HG02798 (cell line): Measurements from ENCODE around the gene ADK.

Experiments used
- ATAC-seq: cut with Tn5 transposase; IDR thresholded peaks from one replicate; pipeline ENCODE4 v1.9.1; 2021; ENCODE audit warnings: mild to moderate bottlenecking; ENCODE audit not compliant: unreplicated experiment, poor library complexity

The ADK gene

GRCh38 chr10:74684462-74684861, 533.4 kb downstream of the ADK start:
- no peak for ATAC-seq

- no peak for ATAC-seq
Measured at GRCh38 chr10:74685564-74685963, 534.5 kb downstream of the ADK start.

DNA sequence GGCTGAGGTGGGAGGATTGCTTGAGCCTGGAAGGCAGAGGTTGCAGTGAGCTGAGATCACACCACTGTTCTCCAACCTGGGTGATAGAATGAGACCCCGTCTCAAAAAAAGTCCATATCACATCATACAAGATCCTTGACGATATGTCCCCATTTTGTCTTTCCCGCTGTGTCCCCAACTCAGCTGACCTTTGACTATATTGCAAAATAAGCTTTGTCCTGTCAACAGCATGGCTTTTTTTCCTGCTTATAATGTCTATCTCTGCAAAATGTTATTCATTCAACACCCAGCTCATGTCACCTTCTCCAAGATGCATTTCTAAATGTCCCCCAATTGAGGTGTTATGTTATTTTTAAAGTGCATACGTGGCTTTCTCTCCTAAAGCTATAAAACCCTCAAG, 539.4 kb downstream of the ADK start:
- ATAC-seq: no peak

- no peak for ATAC-seq
Measured at GRCh38 chr10:74691164-74691563, 540.1 kb downstream of the ADK start.

DNA sequence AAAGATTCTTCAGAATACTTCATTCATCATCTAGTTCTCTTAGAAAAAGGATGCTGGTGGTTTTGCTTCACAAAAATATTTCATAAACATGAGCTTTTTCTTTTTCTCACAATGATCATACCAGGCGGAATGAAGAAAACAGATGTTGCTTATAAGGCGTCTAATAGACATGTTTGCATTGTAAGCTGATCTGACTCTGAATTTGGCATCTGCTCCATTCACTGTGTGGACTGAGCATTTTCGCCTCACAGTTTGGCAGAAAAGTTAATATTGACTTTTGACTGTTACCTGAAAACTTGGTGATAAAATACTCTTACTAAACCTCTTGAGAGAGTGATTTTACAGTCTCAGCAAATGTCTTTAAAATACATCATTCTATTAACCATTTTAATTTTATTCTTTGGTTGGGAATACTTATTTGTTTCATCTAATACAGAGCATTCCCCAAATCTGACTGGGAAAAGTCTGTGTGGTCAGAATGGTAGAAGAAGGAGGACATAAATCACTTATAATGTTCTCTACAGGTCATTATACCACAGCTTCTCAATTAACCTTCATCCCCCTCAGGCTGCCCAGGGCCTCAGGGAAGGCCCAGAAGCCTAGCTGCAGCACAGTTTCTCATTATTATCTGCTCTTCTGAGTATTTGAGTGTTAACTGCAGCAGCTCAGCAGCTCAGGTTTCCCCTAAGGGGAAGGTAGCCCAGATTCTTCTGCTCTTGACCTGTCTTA, 553.8 kb downstream of the ADK start:
- ATAC-seq: no peak

GRCh38 chr10:74705358-74705980, 554.4 kb downstream of the ADK start:
- no peak for ATAC-seq

- no peak for ATAC-seq
Measured at GRCh38 chr10:74706966-74707365, 555.9 kb downstream of the ADK start.

DNA sequence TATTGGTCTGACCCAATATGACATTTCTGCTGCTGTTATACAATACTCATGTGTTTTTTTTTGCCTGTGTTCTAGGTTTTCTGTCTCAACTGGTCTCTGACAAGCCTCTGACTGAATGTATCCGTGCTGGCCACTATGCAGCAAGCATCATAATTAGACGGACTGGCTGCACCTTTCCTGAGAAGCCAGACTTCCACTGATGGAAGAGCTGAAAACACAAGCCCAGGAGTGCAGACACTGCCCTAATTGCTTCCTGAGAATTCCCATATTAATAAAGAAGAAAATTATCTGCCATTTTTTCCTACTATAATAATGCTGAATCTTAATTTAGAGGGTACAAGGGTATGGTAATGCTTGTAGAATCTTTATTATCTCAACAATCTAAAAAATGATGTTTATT, 557.2 kb downstream of the ADK start:
- no peak for ATAC-seq

DNA sequence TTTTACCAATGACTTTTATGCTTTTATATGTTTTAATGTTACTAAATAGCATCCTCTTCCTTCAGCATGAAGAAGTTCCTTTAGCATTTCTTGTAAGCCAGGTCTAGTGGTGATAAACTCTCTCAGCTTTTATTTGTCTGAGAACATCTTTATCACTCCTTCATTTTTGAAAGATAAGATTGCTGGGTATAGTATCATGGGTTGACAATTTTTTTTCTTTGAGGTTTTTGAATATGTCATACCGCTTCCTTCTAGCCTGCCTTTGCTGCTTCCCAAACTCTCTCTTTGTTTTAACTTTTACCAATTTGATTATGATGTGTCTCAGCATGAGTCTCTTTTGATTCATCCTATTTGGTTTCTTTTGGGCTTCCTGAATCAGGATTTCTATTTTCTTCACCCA, 567.2 kb downstream of the ADK start:
- ATAC-seq: no peak

DNA sequence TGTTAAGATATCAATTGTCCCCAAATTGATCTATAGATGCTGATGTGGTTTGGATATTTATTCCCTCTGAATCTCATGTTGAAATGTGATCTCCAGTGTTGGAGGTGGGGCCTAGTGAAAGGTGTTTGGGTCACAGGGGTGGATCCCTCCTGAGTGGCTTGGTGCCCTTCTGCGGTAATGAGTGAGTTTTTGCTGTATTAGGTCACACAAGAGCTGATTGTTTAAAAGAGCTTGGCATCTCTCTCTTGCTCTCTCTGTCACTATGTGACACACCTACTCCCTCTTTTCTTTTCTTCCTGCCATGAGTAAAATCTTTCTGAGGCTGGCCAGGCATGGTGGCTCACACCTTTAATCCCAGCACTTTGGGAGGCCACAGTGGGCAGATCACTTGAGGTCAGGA, 577.2 kb downstream of the ADK start:
- ATAC-seq: no peak

- ATAC-seq: no peak
Measured at GRCh38 chr10:74730246-74730645, 579.2 kb downstream of the ADK start.

DNA sequence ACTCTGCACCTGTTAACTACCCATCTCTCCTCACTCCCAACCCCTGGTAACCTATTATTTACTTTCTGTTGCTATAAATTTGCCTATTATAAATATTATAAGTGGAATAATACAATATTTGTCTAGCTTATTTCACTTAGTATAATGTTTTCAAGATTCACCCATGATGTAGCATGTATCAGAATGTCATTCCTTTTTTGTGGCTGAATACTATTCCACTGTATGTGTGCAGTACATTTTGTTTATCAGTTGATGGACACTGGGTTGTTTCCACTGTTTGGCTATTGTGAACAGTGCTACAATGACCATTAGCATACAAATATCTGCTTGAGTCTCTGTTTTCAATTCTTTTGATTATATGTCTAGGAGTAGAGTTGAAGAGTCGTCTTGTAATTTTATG, 582.6 kb downstream of the ADK start:
- ATAC-seq: no peak

GRCh38 chr10:74736029-74736428, 585.0 kb downstream of the ADK start:
- no peak for ATAC-seq

- peak; percentile 47 for ATAC-seq
Measured at GRCh38 chr10:74738052-74738451, 587.0 kb downstream of the ADK start.

- no peak for ATAC-seq
Measured at GRCh38 chr10:74738542-74738941, 587.5 kb downstream of the ADK start.

DNA sequence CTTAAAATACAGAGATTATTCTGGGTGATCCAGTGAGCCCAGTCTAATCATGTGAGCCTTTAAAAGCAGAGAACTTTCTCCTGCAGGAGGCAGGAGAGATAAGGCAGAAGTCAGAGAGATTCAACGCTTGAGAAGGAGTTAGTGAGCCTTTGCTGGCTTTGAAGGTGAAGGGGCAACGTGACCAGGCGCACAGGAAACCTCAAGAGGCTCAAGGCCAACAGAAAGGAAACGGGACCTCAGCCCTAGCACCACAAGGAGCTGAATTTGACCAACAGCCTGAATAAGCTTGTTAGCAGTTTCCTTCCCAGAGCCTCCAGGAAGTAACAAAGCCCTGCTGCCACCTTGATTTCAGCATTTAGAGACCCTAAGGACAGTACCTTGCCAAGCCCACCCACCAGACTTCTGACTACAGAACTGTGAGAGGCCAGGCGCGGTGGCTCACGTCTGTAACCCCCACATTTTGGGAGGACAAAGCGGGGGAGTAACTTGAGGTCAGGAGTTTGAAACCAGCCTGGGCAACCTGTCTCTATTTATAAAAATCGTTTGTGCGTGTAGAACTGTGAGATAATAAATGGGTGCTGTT, 588.1 kb downstream of the ADK start:
- ATAC-seq: peak; percentile 79

DNA sequence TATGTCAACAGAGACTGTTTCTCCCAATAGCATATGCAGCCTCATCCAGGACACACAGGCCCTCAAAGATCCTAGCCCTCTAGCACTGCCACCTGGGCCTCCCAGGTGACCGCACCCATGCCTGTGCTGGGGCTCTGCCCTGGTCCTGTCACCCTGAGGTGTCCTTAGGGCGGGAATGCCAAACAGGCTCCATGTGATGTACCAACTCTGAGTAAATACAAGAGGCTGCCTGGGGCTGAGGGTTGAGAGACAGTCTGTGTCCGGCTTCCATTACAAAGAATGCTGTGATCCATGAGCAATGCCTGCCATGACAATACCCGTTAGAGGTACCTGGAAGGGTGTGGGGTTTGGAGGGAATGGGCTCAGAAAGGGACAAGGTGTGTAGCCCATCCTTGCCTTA, 592.4 kb downstream of the ADK start:
- ATAC-seq: no peak

GRCh38 chr10:74745449-74745848, 594.4 kb downstream of the ADK start:
- no peak for ATAC-seq

DNA sequence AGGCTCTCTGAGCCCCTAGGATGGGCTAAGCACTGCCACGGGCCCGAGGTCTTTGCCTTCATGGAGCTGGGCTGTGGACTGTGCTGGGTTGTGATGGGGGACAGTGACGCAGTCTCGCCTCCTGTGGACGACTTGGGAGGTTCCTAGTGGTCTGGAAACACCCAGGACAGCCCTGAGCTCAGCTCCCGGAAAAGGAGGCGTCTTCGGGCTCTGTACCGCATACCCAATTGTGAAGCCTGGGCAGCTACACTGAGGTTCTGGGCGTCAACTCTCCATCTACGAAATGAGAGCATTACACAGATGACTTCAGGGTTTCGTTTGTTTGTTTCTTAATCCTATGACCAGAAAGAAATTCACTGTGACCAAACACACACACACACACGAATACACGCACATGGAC, 595.8 kb downstream of the ADK start:
- ATAC-seq: no peak

- ATAC-seq: no peak
Measured at GRCh38 chr10:74748468-74749031, 597.5 kb downstream of the ADK start.

DNA sequence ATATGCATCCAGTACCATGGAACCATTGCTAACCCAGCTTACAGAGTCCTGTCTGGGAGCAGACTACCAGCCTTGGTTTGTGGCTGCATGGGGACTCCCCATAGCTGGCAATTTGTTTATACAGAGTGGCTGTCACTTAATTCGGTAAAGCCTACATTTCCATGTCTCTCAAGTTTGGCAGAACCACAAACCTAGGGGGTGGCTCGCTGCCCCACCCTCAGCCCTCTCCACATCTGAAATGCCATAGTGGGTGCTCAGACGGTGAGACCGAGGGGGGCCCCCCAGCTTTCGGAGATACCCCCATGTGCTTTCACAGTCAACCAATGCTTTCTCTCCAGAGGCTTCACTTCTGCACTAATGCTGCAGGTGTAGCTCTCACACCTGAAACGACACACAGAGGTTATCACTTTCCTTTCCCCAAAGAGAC, 599.8 kb downstream of the ADK start:
- ATAC-seq: peak; percentile 54
